Activated naive CD8-positive, alpha-beta T cell treated with anti-CD3 and anti-CD28 coated beads for 36 hours (primary cell): ENCODE data around the gene IL12B. TPM values are rescaled to one million over a fixed set of nuclear protein-coding genes. Genes with fewer than 3 reads are reported as not detected.
"Not testable (repeated sequence)": the region's sequence is repeated elsewhere in the genome, so short reads cannot be mapped to it uniquely, and the experiment has no call there.

ENCODE experiments used
- DNase-seq: peaks from one replicate; pipeline ENCODE4 v3.0.0; 2021
- H3K27ac Mint-ChIP-seq: one replicate; pipeline ENCODE4 v1.8.0; 2022; ENCODE audit warnings: mild to moderate bottlenecking, moderate library complexity, mixed read lengths
- H3K27me3 Mint-ChIP-seq: one replicate; pipeline ENCODE4 v1.8.0; 2022; ENCODE audit warnings: mild to moderate bottlenecking, mixed read lengths
- H3K36me3 Mint-ChIP-seq: one replicate; pipeline ENCODE4 v1.8.0; 2021; ENCODE audit warnings: mild to moderate bottlenecking, mixed read lengths
- H3K4me1 Mint-ChIP-seq: one replicate; pipeline ENCODE4 v1.8.0; 2021; ENCODE audit warnings: mixed read lengths
- H3K4me3 Mint-ChIP-seq: one replicate; pipeline ENCODE4 v1.8.0; 2022; ENCODE audit warnings: mild to moderate bottlenecking, moderate library complexity, mixed read lengths
- H3K9me3 Mint-ChIP-seq: one replicate; pipeline ENCODE4 v1.8.0; 2022; ENCODE audit warnings: mixed read lengths
- total RNA-seq, 2 experiments: library from RNA; stranded (reverse); gene quantifications; one replicate each; pipeline ENCODE4 v1.2.3, GENCODE V29; 2021

The IL12B gene
- total RNA-seq: not detected

- no peak for DNase-seq
- Mint-ChIP-seq H3K4me3 (peak within 1 kb of the TSS; percentile 43), H3K9me3 (no peaks in the 10 kb centered on the region), H3K27me3 (peaks cover 7% of the 10 kb centered on the region), H3K36me3 (no peaks in the 10 kb centered on the region), H3K4me1 (peaks cover 12% of the 10 kb centered on the region), H3K27ac (no peak within 1 kb of the TSS)
Measured at GRCh38 chr5:159330131-159330800, at the start of gene IL12B. Gene IL12B, minus strand, starts transcription at chr5:159330487. Its CDS starts 3,705 bp downstream, at chr5:159326782.

GRCh38 chr5:159377653-159378052 lies 47.4 kb upstream of the IL12B start:
- peaks cover 11% of the 10 kb centered on the region for H3K36me3 Mint-ChIP-seq
- DNase-seq: no peak
- no peaks in the 10 kb centered on the region for H3K4me1 Mint-ChIP-seq
- H3K9me3 Mint-ChIP-seq: peaks cover 25% of the 10 kb centered on the region
- no peaks in the 10 kb centered on the region for H3K27me3 Mint-ChIP-seq
- no peak overlapping the region for H3K27ac Mint-ChIP-seq
- H3K4me3 Mint-ChIP-seq: no peak overlapping the region

- not testable (repeated sequence) for H3K27me3 Mint-ChIP-seq, H3K36me3 Mint-ChIP-seq, H3K27ac Mint-ChIP-seq
Measured at GRCh38 chr5:159367866-159368265, 37.6 kb upstream of the IL12B start.

GRCh38 chr5:159366776-159367175 lies 36.5 kb upstream of the IL12B start:
- H3K36me3 Mint-ChIP-seq, H3K27ac Mint-ChIP-seq, H3K9me3 Mint-ChIP-seq, DNase-seq, H3K4me1 Mint-ChIP-seq, H3K4me3 Mint-ChIP-seq, H3K27me3 Mint-ChIP-seq: not testable (repeated sequence)

More at GRCh38 chr5:159367866-159368265, 37.6 kb upstream of the IL12B start:
- not testable (repeated sequence) for DNase-seq, H3K9me3 Mint-ChIP-seq, H3K4me3 Mint-ChIP-seq, H3K4me1 Mint-ChIP-seq

- peaks cover 4% of the 10 kb centered on the region for H3K4me1 Mint-ChIP-seq
- H3K36me3 Mint-ChIP-seq: peaks cover 2% of the 10 kb centered on the region
- H3K27me3 Mint-ChIP-seq: peaks cover under 1% of the 10 kb centered on the region
- no peak overlapping the region for H3K4me3 Mint-ChIP-seq
- H3K9me3 Mint-ChIP-seq: peaks cover 3% of the 10 kb centered on the region
- no peak for DNase-seq
- H3K27ac Mint-ChIP-seq: no peak overlapping the region
Measured at GRCh38 chr5:159362220-159362619, 31.9 kb upstream of the IL12B start.

- H3K9me3 Mint-ChIP-seq, DNase-seq, H3K36me3 Mint-ChIP-seq: not testable (repeated sequence)
Measured at GRCh38 chr5:159359871-159360270, 29.6 kb upstream of the IL12B start.

GRCh38 chr5:159359408-159359807 lies 29.1 kb upstream of the IL12B start:
- H3K9me3 Mint-ChIP-seq: peaks cover 1% of the 10 kb centered on the region
- no peaks in the 10 kb centered on the region for H3K36me3 Mint-ChIP-seq
- H3K4me1 Mint-ChIP-seq: peaks cover 2% of the 10 kb centered on the region
- no peak overlapping the region for H3K27ac Mint-ChIP-seq
- no peak overlapping the region for H3K4me3 Mint-ChIP-seq
- H3K27me3 Mint-ChIP-seq: peaks cover 8% of the 10 kb centered on the region
- no peak for DNase-seq

More at GRCh38 chr5:159359871-159360270, 29.6 kb upstream of the IL12B start:
- H3K27me3 Mint-ChIP-seq, H3K4me1 Mint-ChIP-seq, H3K27ac Mint-ChIP-seq, H3K4me3 Mint-ChIP-seq: not testable (repeated sequence)

GRCh38 chr5:159353661-159354252 lies 23.5 kb upstream of the IL12B start:
- Mint-ChIP-seq H3K36me3 (no peaks in the 10 kb centered on the region), H3K27ac (no peak overlapping the region), H3K9me3 (no peaks in the 10 kb centered on the region), H3K4me1 (no peaks in the 10 kb centered on the region), H3K4me3 (no peak overlapping the region), H3K27me3 (peaks cover 8% of the 10 kb centered on the region)
- no peak for DNase-seq

- H3K4me3 Mint-ChIP-seq, H3K36me3 Mint-ChIP-seq, H3K9me3 Mint-ChIP-seq, H3K27me3 Mint-ChIP-seq, DNase-seq, H3K27ac Mint-ChIP-seq, H3K4me1 Mint-ChIP-seq: not testable (repeated sequence)
Measured at GRCh38 chr5:159350644-159351043, 20.4 kb upstream of the IL12B start.

- not testable (repeated sequence) for H3K36me3 Mint-ChIP-seq, H3K4me3 Mint-ChIP-seq, H3K27me3 Mint-ChIP-seq, H3K9me3 Mint-ChIP-seq, H3K27ac Mint-ChIP-seq, H3K4me1 Mint-ChIP-seq, DNase-seq
Measured at GRCh38 chr5:159350216-159350615, 19.9 kb upstream of the IL12B start.

GRCh38 chr5:159345861-159346260 lies 15.6 kb upstream of the IL12B start:
- H3K4me1 Mint-ChIP-seq: peaks cover 14% of the 10 kb centered on the region
- H3K27me3 Mint-ChIP-seq: peaks cover 3% of the 10 kb centered on the region
- DNase-seq: no peak
- H3K27ac Mint-ChIP-seq: no peak overlapping the region
- no peak overlapping the region for H3K4me3 Mint-ChIP-seq
- peaks cover 14% of the 10 kb centered on the region for H3K9me3 Mint-ChIP-seq
- H3K36me3 Mint-ChIP-seq: peaks cover 10% of the 10 kb centered on the region

- Mint-ChIP-seq H3K9me3 (peaks cover 14% of the 10 kb centered on the region), H3K4me3 (no peak overlapping the region), H3K36me3 (peaks cover 10% of the 10 kb centered on the region), H3K27me3 (peaks cover 3% of the 10 kb centered on the region), H3K4me1 (peaks cover 19% of the 10 kb centered on the region), H3K27ac (no peak overlapping the region)
- no peak for DNase-seq
Measured at GRCh38 chr5:159345336-159345735, 15.0 kb upstream of the IL12B start.

- H3K27ac Mint-ChIP-seq: no peak overlapping the region
- H3K4me1 Mint-ChIP-seq: peaks cover 25% of the 10 kb centered on the region
- no peak overlapping the region for H3K4me3 Mint-ChIP-seq
- peaks cover 3% of the 10 kb centered on the region for H3K27me3 Mint-ChIP-seq
- no peak for DNase-seq
- peaks cover 14% of the 10 kb centered on the region for H3K9me3 Mint-ChIP-seq
- H3K36me3 Mint-ChIP-seq: peaks cover 10% of the 10 kb centered on the region
Measured at GRCh38 chr5:159343295-159344094, 13.2 kb upstream of the IL12B start.

GRCh38 chr5:159342840-159343239 lies 12.6 kb upstream of the IL12B start:
- H3K4me1 Mint-ChIP-seq: peaks cover 31% of the 10 kb centered on the region

GRCh38 chr5:159341906-159342310 lies 11.6 kb upstream of the IL12B start:
- no peak overlapping the region for H3K4me3 Mint-ChIP-seq
- H3K27me3 Mint-ChIP-seq: peaks cover 3% of the 10 kb centered on the region
- H3K36me3 Mint-ChIP-seq: peaks cover 10% of the 10 kb centered on the region
- peak overlapping the region; percentile 39 for H3K27ac Mint-ChIP-seq
- DNase-seq: no peak
- H3K4me1 Mint-ChIP-seq: peaks cover 41% of the 10 kb centered on the region
- H3K9me3 Mint-ChIP-seq: peaks cover 17% of the 10 kb centered on the region

More at GRCh38 chr5:159342840-159343239, 12.6 kb upstream of the IL12B start:
- no peak overlapping the region for H3K4me3 Mint-ChIP-seq
- peaks cover 10% of the 10 kb centered on the region for H3K36me3 Mint-ChIP-seq
- H3K27me3 Mint-ChIP-seq: peaks cover 3% of the 10 kb centered on the region
- peaks cover 16% of the 10 kb centered on the region for H3K9me3 Mint-ChIP-seq
- no peak overlapping the region for H3K27ac Mint-ChIP-seq
- no peak for DNase-seq
